Panc1 (cell line): ENCODE data around the gene ULK3. TPM values are rescaled to one million over a fixed set of nuclear protein-coding genes. Genes with fewer than 3 reads are reported as not detected.

Experiments used
- ATAC-seq: fragments of 200-7000 bp; cut with Tn5 transposase; 2 replicates; pipeline ENCODE4 v1.9.1; 2020; ENCODE audit warnings: mild to moderate bottlenecking, moderate library complexity
- BruUV-seq: library from RNA; stranded (reverse); fragments of 400-500 nt; replicated peaks from 2 replicates; lab custom pipeline; 2021; lab: Mats Ljungman, UMichigan
- CTCF ChIA-PET: fragments of 300-600 bp; sonication (Branson Sonifier 250); formaldehyde crosslinking; loops from one replicate; lab custom pipeline; 2022; ENCODE audit warnings: antibody characterized with exemption; lab: Charles Lee
- POLR2A ChIA-PET: fragments of 300-600 bp; sonication (Branson Sonifier 250); formaldehyde crosslinking; loops from one replicate; lab custom pipeline; 2022; ENCODE audit warnings: antibody characterized with exemption; lab: Charles Lee
- DNase-seq: peaks from one replicate; pipeline ENCODE4 v3.0.0-alpha.2; 2010; ENCODE audit warnings: low read depth, low spot score
- H3K27ac ChIP-seq: 2 replicates; pipeline ENCODE4 v1.5.1; 2011; ENCODE audit warnings: mild to moderate bottlenecking, low read length, inconsistent platforms
- H3K27me3 ChIP-seq: fragments of 200-500 bp; sonication (Bioruptor generic); 2 replicates; pipeline ENCODE4 v1.6.0; 2014; ENCODE audit warnings: low read length, inconsistent platforms; ENCODE audit not compliant: control insufficient read depth, insufficient read depth
- H3K36me3 ChIP-seq: fragments of 200-500 bp; sonication (Bioruptor generic); 2 replicates; pipeline ENCODE4 v1.5.1; 2014; ENCODE audit warnings: inconsistent platforms, mild to moderate bottlenecking, low read length, moderate library complexity; ENCODE audit not compliant: control insufficient read depth, insufficient read depth
- H3K4me1 ChIP-seq: 2 replicates; pipeline ENCODE4 v1.5.1; 2011; ENCODE audit warnings: inconsistent platforms, mild to moderate bottlenecking, low read length, moderate library complexity; ENCODE audit not compliant: control insufficient read depth, insufficient read depth
- H3K4me3 ChIP-seq, 2 experiments: 2 replicates each; pipeline ENCODE4 v1.5.1; 2011 to 2012; ENCODE audit warnings: low read depth in 2 of 2, low read length in 2 of 2, mild to moderate bottlenecking in 2 of 2, inconsistent platforms in 1 of 2, moderate library complexity in 1 of 2
- H3K9me3 ChIP-seq: fragments of 200-500 bp; sonication (Bioruptor generic); 2 replicates; pipeline ENCODE4 v1.5.1; 2014; ENCODE audit warnings: low read depth, mild to moderate bottlenecking, inconsistent platforms, low read length, moderate library complexity; ENCODE audit not compliant: control insufficient read depth, insufficient read depth
- CTCF ChIP-seq: fragments of 450-650 bp; IDR thresholded peaks from 2 replicates; pipeline ENCODE4 v1.5.1; 2017; ENCODE audit warnings: mild to moderate bottlenecking
- POLR2AphosphoS5 ChIP-seq: IDR thresholded peaks from 2 replicates; pipeline ENCODE4 v1.6.1; 2012; ENCODE audit warnings: mild to moderate bottlenecking, low read depth, low read length, moderate library complexity
- REST ChIP-seq, 2 experiments: IDR thresholded peaks; 2 replicates each; pipeline ENCODE4 v1.6.1; 2011 to 2012; ENCODE audit warnings: low read depth in 2 of 2, control low read depth in 1 of 2, low read length in 1 of 2, mild to moderate bottlenecking in 1 of 2, moderate library complexity in 1 of 2; ENCODE audit not compliant: insufficient read depth in 1 of 2
- SIN3A ChIP-seq: IDR thresholded peaks from 2 replicates; pipeline ENCODE4 v1.6.1; 2012; ENCODE audit warnings: low read depth, mild to moderate bottlenecking, low read length, moderate library complexity, borderline replicate concordance; ENCODE audit not compliant: insufficient read depth
- TCF7L2 ChIP-seq: IDR thresholded peaks from 2 replicates; pipeline ENCODE4 v1.6.1; 2011; ENCODE audit warnings: mild to moderate bottlenecking, low read depth, low read length, inconsistent platforms
- in situ Hi-C: cut with HindIII; loops from 2 replicates; pipeline ENCODE4 v1.10.0; 2016; ENCODE audit warnings: low sequenced_read_pairs, low pct_unique_long_range_greater_than_20kb
- intact Hi-C: fragments of 100-400 bp; cut with micrococcal nuclease; formaldehyde crosslinking; loops from one replicate; pipeline ENCODE4 v1.10.0; 2022; ENCODE audit not compliant: unreplicated experiment
- total RNA-seq: library from RNA; stranded (reverse); gene quantifications from one replicate; pipeline ENCODE4 v1.2.1, GENCODE V29; 2021; ENCODE audit not compliant: unreplicated experiment

ULK3 gene
- total RNA-seq, 1 experiment from 2014 or later = 73.3 TPM

DNA sequence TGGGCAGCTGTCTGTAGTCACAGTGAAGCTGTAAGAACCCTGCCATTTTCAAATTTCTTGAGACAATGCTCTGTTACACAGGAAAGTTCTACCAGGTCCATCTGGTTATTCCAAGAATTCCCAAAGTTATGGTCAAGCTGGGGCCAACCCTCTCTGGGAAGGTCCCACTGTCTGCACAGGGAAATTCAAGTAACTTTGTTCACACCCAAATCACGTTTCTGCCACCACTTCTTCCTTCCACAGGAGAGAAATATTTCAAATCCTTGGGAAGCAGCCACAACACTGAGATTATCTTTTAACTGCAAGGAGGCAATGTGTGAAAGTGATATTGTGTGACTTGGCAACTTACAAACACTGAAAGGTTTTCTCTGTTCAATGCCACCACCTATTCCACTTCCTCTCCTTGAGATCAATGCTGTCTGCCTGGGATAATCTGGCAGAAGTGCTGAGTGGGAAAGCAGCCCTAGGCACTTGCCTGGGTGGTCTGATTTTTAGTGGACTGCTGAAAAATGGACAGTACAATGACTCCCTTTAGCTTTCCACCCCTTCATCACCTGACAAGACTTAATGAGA, 24.6 kb upstream of the ULK3 start:
- no peak for ATAC-seq
- TF ChIP-seq POLR2AphosphoS5 = no peak
- no peak for TF ChIP-seq SIN3A
- TF ChIP-seq REST (IDR thresholded peaks at IDR 0.05; ENCODE audit: insufficient read depth in 1 of 2, low read depth in 2 of 2, low read length in 1 of 2) = no peak
- CTCF ChIA-PET = no interaction called here
- POLR2A ChIA-PET = no interaction called here
- Histone ChIP-seq H3K4me3 (no peak overlapping the region), H3K9me3 (no peaks in the 10 kb centered on the region), H3K36me3 (no peaks in the 10 kb centered on the region), H3K4me1 (peaks cover 22% of the 10 kb centered on the region), H3K27ac (no peak overlapping the region; the same call in 1 of the 2 replicates), H3K27me3 (no peaks in the 10 kb centered on the region)
- BruUV-seq = no TSS peak
- intact Hi-C loops (no loop called here), in situ Hi-C loops (no loop called here)
- no peak for DNase-seq

DNA sequence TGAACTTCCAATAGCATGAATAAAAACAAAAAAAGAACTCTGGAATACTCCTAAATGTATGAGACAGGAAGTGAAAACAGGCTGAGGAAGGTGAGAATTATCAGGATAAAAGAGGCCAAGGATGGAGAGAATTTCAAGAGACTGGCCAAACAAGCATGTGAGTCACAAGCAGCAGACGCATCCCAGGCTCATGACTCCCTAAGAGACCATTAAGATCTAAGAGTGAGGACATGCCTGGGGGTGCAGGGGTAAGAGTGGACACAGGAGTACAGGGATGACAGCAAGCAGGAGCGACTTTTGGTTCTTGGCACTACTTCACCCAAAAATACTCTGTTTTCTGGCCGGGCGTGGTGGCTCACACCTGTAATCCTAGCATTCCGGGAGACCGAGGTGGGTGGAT, 23.1 kb upstream of the ULK3 start:
- H3K27me3 ChIP-seq = no peaks in the 10 kb centered on the region
- TF ChIP-seq CTCF = no peak
- TF ChIP-seq TCF7L2 = no peak
- TF ChIP-seq SIN3A = no peak
- TF ChIP-seq POLR2AphosphoS5 = no peak
- no peak for TF ChIP-seq REST (IDR thresholded peaks at IDR 0.05; ENCODE audit: insufficient read depth in 1 of 2, low read depth in 2 of 2, low read length in 1 of 2)
- ChIA-PET POLR2A (no interaction called here), CTCF (interaction anchor here (0.6 kb wide), 1 partner anchor 86 kb away, joined by 4 read pairs; no protein-coding TSS in a partner anchor)
- H3K9me3 ChIP-seq = no peaks in the 10 kb centered on the region
- H3K27ac ChIP-seq = no peak overlapping the region
- BruUV-seq = no TSS peak
- DNase-seq (no peak), ATAC-seq (no peak)
- intact Hi-C loops = no loop called here
- in situ Hi-C loops = no loop called here
- no peaks in the 10 kb centered on the region for H3K36me3 ChIP-seq
- H3K4me1 ChIP-seq = peaks cover 21% of the 10 kb centered on the region
- H3K4me3 ChIP-seq = no peak overlapping the region
